Fibroblast of villous mesenchyme (primary cell): ENCODE measurements around the gene RGS8. TPM values are rescaled to one million over a fixed set of nuclear protein-coding genes. Genes with fewer than 3 reads are reported as not detected.

Experiments
- DNase-seq: peaks from one replicate; pipeline ENCODE4 v3.0.0-alpha.2; 2010; ENCODE audit warnings: low read depth
- H3K4me3 ChIP-seq: 2 replicates; pipeline ENCODE4 v1.5.1; 2011; ENCODE audit warnings: low read depth, mild to moderate bottlenecking, low read length
- CTCF ChIP-seq: IDR thresholded peaks from 2 replicates; pipeline ENCODE4 v1.5.1; 2012; ENCODE audit warnings: low read depth, mild to moderate bottlenecking, low read length; ENCODE audit not compliant: insufficient read depth
- total RNA-seq: library from RNA; depleted of rRNA; stranded (reverse); fragments of >200 nt; gene quantifications from 2 replicates; pipeline ENCODE4 v1.2.3, GENCODE V29; 2012

The RGS8 gene
- total RNA-seq, 1 donor: not detected

DNA sequence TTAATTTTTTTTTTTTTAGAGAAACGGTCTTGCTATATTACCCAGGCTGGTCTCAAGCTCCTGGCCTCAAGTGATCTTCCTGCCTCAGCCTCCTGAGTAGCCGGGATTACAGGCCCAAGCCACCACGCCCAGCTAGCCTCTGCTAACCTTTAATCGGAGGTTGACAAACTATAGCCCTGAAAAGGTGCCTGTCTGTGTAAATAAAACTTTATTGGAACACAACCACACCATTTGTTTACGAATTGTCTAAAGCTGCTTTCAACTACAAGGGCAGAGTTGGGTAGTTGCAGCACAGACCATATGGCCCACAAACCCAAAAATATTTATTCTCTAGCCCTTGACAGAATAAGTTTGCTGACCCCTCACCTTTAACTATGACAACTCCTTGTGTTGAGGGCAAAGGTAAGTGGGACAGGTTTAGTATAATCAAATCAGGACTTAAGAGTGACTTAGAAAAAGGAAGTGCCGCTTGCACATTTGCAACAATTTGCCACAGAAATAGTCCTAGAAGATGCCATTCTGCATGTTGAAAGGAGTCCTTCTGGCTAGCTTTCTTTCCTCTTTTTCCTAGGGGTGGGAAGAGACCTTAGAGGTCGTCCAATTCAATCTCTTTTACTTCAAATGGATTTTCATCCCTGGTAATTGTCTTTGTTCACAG lies 16.4 kb downstream of the RGS8 start:
- no peak overlapping the region for H3K4me3 ChIP-seq
- TF ChIP-seq CTCF: no peak
- DNase-seq: no peak

GRCh38 chr1:182666706-182667105 lies 17.7 kb downstream of the RGS8 start:
- no peak overlapping the region for H3K4me3 ChIP-seq
- DNase-seq: no peak
- no peak for TF ChIP-seq CTCF

DNA sequence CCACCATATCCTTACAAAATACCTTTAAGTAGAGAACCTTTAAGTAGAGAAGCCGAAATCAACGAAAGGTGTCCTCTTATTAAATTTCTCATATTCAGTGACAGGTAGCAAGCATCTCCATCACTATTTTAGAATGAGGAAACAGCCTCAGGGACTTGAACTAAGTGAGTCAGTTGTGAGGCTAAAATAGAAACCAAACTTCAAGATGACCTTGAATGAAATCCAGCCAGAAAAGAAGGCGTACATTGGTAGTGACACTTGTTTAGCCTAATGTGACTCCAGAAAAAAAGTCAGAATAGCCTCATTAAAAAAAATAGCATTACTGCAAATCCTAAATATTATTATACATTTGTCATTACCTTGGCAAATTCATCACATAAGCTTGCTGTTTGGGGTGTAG lies 20.1 kb downstream of the RGS8 start:
- TF ChIP-seq CTCF: no peak
- no peak for DNase-seq
- no peak overlapping the region for H3K4me3 ChIP-seq

DNA sequence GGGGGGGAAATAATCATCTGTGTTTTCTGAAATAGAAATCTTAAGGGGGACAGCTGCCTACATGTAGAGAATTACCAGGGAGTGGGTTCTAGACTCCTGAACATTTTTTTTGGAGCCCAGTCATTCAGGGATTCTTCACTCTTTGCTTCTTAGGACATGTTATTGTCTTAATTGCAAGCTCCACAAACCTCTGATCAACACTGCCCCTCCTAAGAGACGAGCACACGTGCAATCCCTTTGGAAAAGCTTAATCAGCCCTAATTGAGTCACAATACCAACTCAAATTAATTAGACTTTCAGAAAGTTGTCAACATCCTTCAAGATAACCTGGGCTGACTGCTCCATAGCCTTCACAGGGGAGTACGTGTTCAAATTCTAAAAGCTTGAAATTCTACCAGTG lies 21.4 kb downstream of the RGS8 start:
- DNase-seq: no peak
- no peak overlapping the region for H3K4me3 ChIP-seq
- no peak for TF ChIP-seq CTCF

DNA sequence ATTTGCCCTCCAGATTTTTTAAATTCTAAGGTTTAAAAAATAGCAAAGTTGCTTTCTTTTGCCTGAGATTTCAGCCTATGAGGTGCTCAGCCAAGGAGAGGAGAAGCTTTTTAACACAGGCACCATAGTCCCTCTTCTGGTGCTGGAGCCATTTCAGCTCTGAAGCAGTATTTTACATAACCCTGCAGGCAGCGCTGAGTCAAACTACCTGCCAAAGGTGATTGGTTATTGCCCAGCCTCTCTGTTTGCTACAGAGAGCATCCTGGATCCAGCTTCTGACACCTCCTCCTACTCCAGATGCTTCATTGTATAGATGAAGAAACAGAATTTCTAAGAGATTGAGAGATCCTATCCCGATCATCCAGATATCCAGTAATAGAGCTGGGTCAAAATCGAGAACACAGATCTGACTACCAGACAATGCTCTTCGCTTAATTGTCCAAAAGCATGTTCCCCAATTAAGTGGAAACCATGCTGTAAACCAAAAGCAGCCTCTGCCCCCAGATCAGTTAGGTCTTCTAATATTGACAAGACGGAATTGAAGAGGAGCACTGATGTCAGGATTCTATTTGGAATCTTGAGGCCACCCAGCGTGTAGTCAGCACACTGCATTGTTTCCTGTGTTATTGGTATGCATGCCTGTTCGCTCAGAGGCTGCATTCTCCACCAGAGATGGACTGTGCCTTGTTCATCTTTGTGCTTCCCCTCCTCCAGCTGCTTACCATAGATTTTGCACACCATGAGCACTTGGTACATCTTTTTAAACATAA lies 22.1 kb downstream of the RGS8 start:
- DNase-seq: no peak
- H3K4me3 ChIP-seq: no peak overlapping the region
- TF ChIP-seq CTCF: no peak

DNA sequence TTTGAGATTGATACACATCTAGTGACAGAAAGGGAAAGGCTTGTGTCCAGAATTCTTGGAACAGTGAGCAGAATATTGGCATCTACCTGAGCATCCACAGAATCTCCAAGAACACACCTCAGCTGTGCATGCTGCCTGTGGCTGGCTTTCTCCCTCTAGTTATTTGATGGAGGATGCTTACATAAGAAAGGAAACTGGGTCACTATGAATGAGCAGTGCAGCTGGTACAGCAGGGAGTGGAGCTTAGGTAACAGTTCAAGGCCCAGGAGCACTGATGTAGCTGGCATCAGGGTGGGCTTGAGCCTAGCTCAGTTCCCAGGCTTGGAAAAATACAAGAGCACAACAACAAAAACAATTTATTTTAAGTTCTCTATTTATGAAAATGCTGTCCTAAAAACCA lies 26.3 kb downstream of the RGS8 start:
- no peak for TF ChIP-seq CTCF
- DNase-seq: no peak
- H3K4me3 ChIP-seq: no peak overlapping the region
